ENCODE data around the gene IGFL4.

- TF ChIP-seq EZH2 (IDR thresholded peaks at IDR 0.05; ENCODE audit: borderline replicate concordance, low read length) (no peak), CTCF (conservative IDR thresholded peaks at IDR 0.05 in 1 of 2, IDR thresholded peaks at IDR 0.05 in 1 of 2; ENCODE audit: extremely low read depth in 1 of 2, insufficient read depth in 1 of 2, low read depth in 1 of 2, low read length in 2 of 2) (no peak)
Observed at GRCh38 chr19:46073268-46073922, 32.6 kb upstream of the IGFL4 start.
